OCI-LY7 (cell line): ENCODE data around the gene DOCK9. TPM values are rescaled to one million over a fixed set of nuclear protein-coding genes. Genes with fewer than 3 reads are reported as not detected.

Source experiments
- BruUV-seq: library from RNA; stranded (reverse); fragments of 400-500 nt; replicated peaks from 2 replicates; lab custom pipeline; 2021; lab: Mats Ljungman, UMichigan
- CTCF ChIA-PET: fragments of 300-600 bp; sonication (Branson Sonifier 250); formaldehyde crosslinking; loops from one replicate; lab custom pipeline; 2022; ENCODE audit warnings: antibody characterized with exemption; ENCODE audit not compliant: unreplicated experiment; lab: Charles Lee
- POLR2A ChIA-PET: fragments of 300-600 bp; sonication (Branson Sonifier 250); formaldehyde crosslinking; loops from one replicate; lab custom pipeline; 2022; ENCODE audit warnings: antibody characterized with exemption; lab: Charles Lee
- DNase-seq: peaks from one replicate; pipeline ENCODE4 v3.0.0-alpha.2; 2015; ENCODE audit warnings: low spot score
- H2AFZ ChIP-seq: fragments of 200-600 bp; sonication (generic), shearing (Covaris generic); 2 replicates; pipeline ENCODE4 v1.6.1; 2014; ENCODE audit warnings: mild to moderate bottlenecking, antibody characterized with exemption, low read length, moderate library complexity
- H3K27ac ChIP-seq: fragments of 200-600 bp; sonication (generic); 2 replicates; pipeline ENCODE4 v1.5.1; 2014; ENCODE audit warnings: mixed run types, low read depth, mild to moderate bottlenecking, moderate library complexity, low read length, inconsistent platforms; ENCODE audit not compliant: poor library complexity, severe bottlenecking
- H3K36me3 ChIP-seq: fragments of 200-600 bp; sonication (generic); 2 replicates; pipeline ENCODE4 v1.6.1; 2014; ENCODE audit warnings: mild to moderate bottlenecking, antibody characterized with exemption, low read length, moderate library complexity, mixed read lengths; ENCODE audit not compliant: insufficient read depth
- H3K4me1 ChIP-seq: fragments of 200-600 bp; sonication (generic); 2 replicates; pipeline ENCODE4 v1.5.1; 2014; ENCODE audit warnings: mild to moderate bottlenecking, low read length; ENCODE audit not compliant: insufficient read depth, poor library complexity, severe bottlenecking
- H3K4me2 ChIP-seq: fragments of 200-600 bp; sonication (generic); 2 replicates; pipeline ENCODE4 v1.6.1; 2014; ENCODE audit warnings: mild to moderate bottlenecking, low read length
- H3K4me3 ChIP-seq: fragments of 200-600 bp; sonication (generic); 2 replicates; pipeline ENCODE4 v1.5.1; 2014; ENCODE audit warnings: mild to moderate bottlenecking, low read depth, low read length; ENCODE audit not compliant: poor library complexity, severe bottlenecking
- H3K79me2 ChIP-seq: fragments of 200-600 bp; sonication (generic); 2 replicates; pipeline ENCODE4 v1.6.1; 2016; ENCODE audit warnings: low read depth, mild to moderate bottlenecking, low read length, moderate library complexity, mixed read lengths; ENCODE audit not compliant: insufficient read depth
- H3K9me2 ChIP-seq: fragments of 200-600 bp; sonication (generic); 2 replicates; pipeline ENCODE4 v1.6.1; 2016; ENCODE audit warnings: mild to moderate bottlenecking, low read length, mixed read lengths; ENCODE audit not compliant: insufficient read depth
- H3K9me3 ChIP-seq: fragments of 200-600 bp; sonication (generic); 2 replicates; pipeline ENCODE4 v1.6.1; 2014; ENCODE audit warnings: mild to moderate bottlenecking, mixed run types, low read length, mixed read lengths
- H4K20me1 ChIP-seq: fragments of 200-600 bp; sonication (generic); 2 replicates; pipeline ENCODE4 v1.6.1; 2014; ENCODE audit warnings: mild to moderate bottlenecking, antibody characterized with exemption, low read length, moderate library complexity, mixed read lengths; ENCODE audit not compliant: insufficient read depth
- EZH2phosphoT487 ChIP-seq: fragments of 200-600 bp; sonication (generic); IDR thresholded peaks from 2 replicates; pipeline ENCODE4 v1.6.1; 2018; ENCODE audit warnings: low read depth, borderline replicate concordance, mild to moderate bottlenecking, mixed run types, antibody characterized with exemption, low read length, moderate library complexity, mixed read lengths
- intact Hi-C: fragments of 100-400 bp; cut with micrococcal nuclease; formaldehyde crosslinking; loops from one replicate; pipeline ENCODE4 v1.10.0; 2022; ENCODE audit not compliant: unreplicated experiment
- total RNA-seq, 2 experiments: library from RNA; depleted of rRNA in 1 of 2; stranded (reverse); fragments of >200 nt in 1 of 2; shearing (Covaris generic) in 1 of 2; gene quantifications; 2 replicates each; pipeline ENCODE4 v1.2.3, GENCODE V29; 2014 to 2022
- TF ChIP-seq, protein P1 (sequence below): fragments of 200-600 bp; sonication (generic); conservative IDR thresholded peaks from 2 replicates; pipeline ENCODE4 v1.5.1; 2014; ENCODE audit warnings: mild to moderate bottlenecking, antibody characterized with exemption, low read length, moderate library complexity, mixed read lengths

Gene DOCK9
- total RNA-seq, 2 experiments from 2014 or later: 24.0 to 28.0 TPM

DNA sequence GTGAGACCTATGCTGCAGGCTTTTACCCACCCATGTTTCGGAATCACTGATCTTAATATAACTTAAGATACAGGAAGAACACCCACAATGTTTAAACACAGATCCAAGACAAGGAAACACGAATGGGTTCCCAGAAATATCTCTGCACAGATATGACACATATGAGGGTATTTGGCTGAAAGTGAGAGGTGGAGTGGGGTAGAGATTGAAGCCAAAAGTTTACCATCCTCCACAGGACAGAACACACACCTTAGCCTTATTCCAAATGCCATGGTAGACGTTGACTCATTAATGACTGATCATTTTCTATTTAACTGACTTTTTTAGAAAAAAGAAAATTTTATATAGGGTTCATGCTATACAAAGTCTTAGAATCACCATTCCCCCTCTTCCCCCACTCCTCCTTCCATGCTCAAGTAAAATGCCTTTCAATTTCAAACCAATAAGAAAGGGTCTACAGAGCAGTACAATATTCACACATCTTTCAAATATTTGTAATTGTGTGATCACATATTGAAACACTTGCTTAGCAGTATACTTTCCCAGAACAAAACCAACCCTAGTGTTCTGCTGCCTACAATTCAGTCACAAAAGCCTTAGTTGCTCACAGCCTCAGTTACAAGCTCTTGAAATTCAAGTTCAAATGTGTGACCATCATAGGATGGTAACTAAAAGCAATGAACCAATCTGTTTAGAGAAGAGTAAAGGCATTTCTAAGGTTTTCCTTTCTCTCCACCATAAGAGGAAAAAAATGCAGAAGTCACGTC, 11.8 kb upstream of the DOCK9 start:
- Histone ChIP-seq H3K9me3 (no peaks in the 10 kb centered on the region), H3K4me3 (no peak overlapping the region), H3K9me2 (no peaks in the 10 kb centered on the region), H3K4me2 (no peak overlapping the region), H3K4me1 (no peaks in the 10 kb centered on the region), H4K20me1 (no peaks in the 10 kb centered on the region), H3K27ac (no peak overlapping the region), H3K79me2 (no peaks in the 10 kb centered on the region), H2AFZ (no peak overlapping the region), H3K36me3 (no peaks in the 10 kb centered on the region)
- TF ChIP-seq, protein P1, sequence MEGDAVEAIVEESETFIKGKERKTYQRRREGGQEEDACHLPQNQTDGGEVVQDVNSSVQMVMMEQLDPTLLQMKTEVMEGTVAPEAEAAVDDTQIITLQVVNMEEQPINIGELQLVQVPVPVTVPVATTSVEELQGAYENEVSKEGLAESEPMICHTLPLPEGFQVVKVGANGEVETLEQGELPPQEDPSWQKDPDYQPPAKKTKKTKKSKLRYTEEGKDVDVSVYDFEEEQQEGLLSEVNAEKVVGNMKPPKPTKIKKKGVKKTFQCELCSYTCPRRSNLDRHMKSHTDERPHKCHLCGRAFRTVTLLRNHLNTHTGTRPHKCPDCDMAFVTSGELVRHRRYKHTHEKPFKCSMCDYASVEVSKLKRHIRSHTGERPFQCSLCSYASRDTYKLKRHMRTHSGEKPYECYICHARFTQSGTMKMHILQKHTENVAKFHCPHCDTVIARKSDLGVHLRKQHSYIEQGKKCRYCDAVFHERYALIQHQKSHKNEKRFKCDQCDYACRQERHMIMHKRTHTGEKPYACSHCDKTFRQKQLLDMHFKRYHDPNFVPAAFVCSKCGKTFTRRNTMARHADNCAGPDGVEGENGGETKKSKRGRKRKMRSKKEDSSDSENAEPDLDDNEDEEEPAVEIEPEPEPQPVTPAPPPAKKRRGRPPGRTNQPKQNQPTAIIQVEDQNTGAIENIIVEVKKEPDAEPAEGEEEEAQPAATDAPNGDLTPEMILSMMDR: no peak
- BruUV-seq: no TSS peak
- intact Hi-C loops: no loop called here
- DNase-seq: no peak
- ChIA-PET CTCF (no interaction called here), POLR2A (no interaction called here)

DNA sequence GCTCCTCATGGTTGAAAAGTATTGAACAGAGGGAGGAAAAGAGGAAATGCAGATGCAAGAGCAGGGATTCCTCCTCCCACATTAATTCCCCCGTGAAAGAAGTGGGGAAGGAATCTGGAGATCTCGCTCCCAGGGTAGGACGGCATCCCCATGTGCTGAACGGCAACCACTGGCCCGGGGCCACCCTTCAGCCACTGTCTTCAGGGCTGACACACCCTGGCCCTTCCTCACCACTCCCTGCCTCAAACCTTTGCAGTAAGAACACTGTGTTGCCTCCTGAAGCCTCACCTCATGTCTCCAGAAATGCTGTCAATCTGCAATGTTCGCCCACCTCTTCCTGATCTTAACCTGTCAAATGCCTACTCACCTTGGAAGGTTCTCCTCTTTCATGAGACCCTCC, 10.9 kb upstream of the DOCK9 start:
- no peak overlapping the region for H3K27ac ChIP-seq
- DNase-seq: no peak
- intact Hi-C loops: no loop called here
- ChIA-PET CTCF (no interaction called here), POLR2A (interaction anchor here (0.9 kb wide), 1 partner anchor 13 kb away, joined by 3 read pairs; no protein-coding TSS in a partner anchor)
- TF ChIP-seq EZH2phosphoT487: no peak
- TF ChIP-seq, protein P1: no peak
- no peak overlapping the region for H3K4me2 ChIP-seq
- BruUV-seq: no TSS peak
- H2AFZ ChIP-seq: no peak overlapping the region
- no peaks in the 10 kb centered on the region for H3K79me2 ChIP-seq
- H3K9me2 ChIP-seq: no peaks in the 10 kb centered on the region
- H3K4me1 ChIP-seq: no peaks in the 10 kb centered on the region
- H3K9me3 ChIP-seq: no peaks in the 10 kb centered on the region
- no peak overlapping the region for H3K4me3 ChIP-seq
- H4K20me1 ChIP-seq: no peaks in the 10 kb centered on the region
- H3K36me3 ChIP-seq: no peaks in the 10 kb centered on the region

- BruUV-seq: no TSS peak
- no peaks in the 10 kb centered on the region for H3K9me3 ChIP-seq
- POLR2A ChIA-PET: interaction anchor here (0.9 kb wide), 1 partner anchor 13 kb away, joined by 3 read pairs; no protein-coding TSS in a partner anchor
- intact Hi-C loops: no loop called here
- CTCF ChIA-PET: no interaction called here
- H3K4me1 ChIP-seq: no peaks in the 10 kb centered on the region
- no peak overlapping the region for H2AFZ ChIP-seq
- no peaks in the 10 kb centered on the region for H3K9me2 ChIP-seq
- no peak overlapping the region for H3K4me3 ChIP-seq
- no peak for TF ChIP-seq EZH2phosphoT487
- TF ChIP-seq, protein P1: no peak
- no peaks in the 10 kb centered on the region for H4K20me1 ChIP-seq
- H3K4me2 ChIP-seq: no peak overlapping the region
- no peaks in the 10 kb centered on the region for H3K36me3 ChIP-seq
- no peak overlapping the region for H3K27ac ChIP-seq
- H3K79me2 ChIP-seq: no peaks in the 10 kb centered on the region
- DNase-seq: no peak
These were observed 10.4 kb upstream of the DOCK9 start for GRCh38 chr13:98988277-98988676.
